H1 (cell line): Measurements from ENCODE around the gene SEC22B. TPM values are rescaled to one million over a fixed set of nuclear protein-coding genes. Genes with fewer than 3 reads are reported as not detected.

Experiments
- polyA plus RNA-seq, 7 experiments: library from polyadenylated mRNA; depleted of rRNA in 3 of 7; stranded (reverse) in 5 of 7; unstranded in 2 of 7; fragments of >200 nt in 5 of 7; fragments of 200-250 nt in 2 of 7; gene quantifications; 1 replicate in 5 of 7; 2 replicates in 1 of 7; 4 replicates in 1 of 7; pipeline versions ENCODE4 v1.2.1 to v1.2.3, GENCODE V29; 2011 to 2013; ENCODE audit warnings: missing spikeins in 2 of 7, mixed read lengths in 2 of 7
- small RNA-seq: library from polyadenylated mRNA; stranded (forward); fragments of <200 nt; extraction: miRNeasy Mini kit (QIAGEN cat#:217004); gene quantifications from one replicate; pipeline ENCODE3, GENCODE V24; 2013; ENCODE audit not compliant: insufficient read depth
- total RNA-seq: library from RNA; stranded (reverse); fragmentation: NEBNext Ultra II Directional; extraction: Animal tissue kit (Norgen Biotek cat#: 25700); gene quantifications from 2 replicates; pipeline ENCODE4 v1.2.1, GENCODE V29; 2021

SEC22B gene
- total and polyA plus RNA-seq, 2 of the 8 experiments (the other 6 are each of a cell fraction or from before 2014, with no cell fraction given), result 5.6 to 11.6 TPM

Small RNAs within 50 kb of the gene (small RNA-seq; reads per million reads assigned to genes)
- gene RNU6-465P, result not detected

Other genes with a start within 250 kb of the SEC22B start
- 60.9 and 63.0 TPM in 2 replicates for gene NOTCH2, start 106.9 kb downstream of the SEC22B start, total RNA-seq
- 17.5 and 17.7 TPM in 2 replicates for gene NOTCH2, start 106.9 kb downstream of the SEC22B start, polyA plus RNA-seq (2011; rRNA removed)
- gene NBPF8, start 238.5 kb upstream of the SEC22B start, total RNA-seq, result 1.3 and 1.5 TPM in 2 replicates
- gene NBPF8, start 238.5 kb upstream of the SEC22B start, polyA plus RNA-seq (2011; rRNA removed), result 0.67 and 1.5 TPM in 2 replicates